Parathyroid adenoma (tissue), 2 donors: ENCODE data around the gene CHST4.

ENCODE experiments used
- H2AFZ ChIP-seq: fragments of 300-600 bp; sonication (generic); one replicate; pipeline ENCODE4 v1.7.0; 2017; ENCODE audit warnings: antibody characterized with exemption, mild to moderate bottlenecking
- H3K27ac ChIP-seq: fragments of 300-600 bp; sonication (generic); one replicate; pipeline ENCODE4 v1.7.0; 2017
- H3K27me3 ChIP-seq: fragments of 300-600 bp; sonication (generic); one replicate; pipeline ENCODE4 v1.7.0; 2017; ENCODE audit warnings: low read length; ENCODE audit not compliant: control insufficient read depth, insufficient read depth
- H3K36me3 ChIP-seq: fragments of 300-600 bp; sonication (generic); one replicate; pipeline ENCODE4 v1.7.0; 2017; ENCODE audit warnings: low read length; ENCODE audit not compliant: control insufficient read depth, insufficient read depth
- H3K4me1 ChIP-seq: fragments of 300-600 bp; sonication (generic); one replicate; pipeline ENCODE4 v1.7.0; 2017; ENCODE audit warnings: control low read depth
- H3K4me2 ChIP-seq: fragments of 300-600 bp; sonication (generic); one replicate; pipeline ENCODE4 v1.7.0; 2017; ENCODE audit warnings: low read length
- H3K4me3 ChIP-seq: fragments of 300-600 bp; sonication (generic); one replicate; pipeline ENCODE4 v1.7.0; 2017; ENCODE audit warnings: low read depth, low read length
- H3K79me2 ChIP-seq: fragments of 300-600 bp; sonication (generic); one replicate; pipeline ENCODE4 v1.7.0; 2017; ENCODE audit warnings: control low read depth
- H3K9ac ChIP-seq: fragments of 300-600 bp; sonication (generic); one replicate; pipeline ENCODE4 v1.7.0; 2017; ENCODE audit warnings: mild to moderate bottlenecking
- H3K9me3 ChIP-seq: fragments of 300-600 bp; sonication (generic); one replicate; pipeline ENCODE4 v1.7.0; 2017; ENCODE audit warnings: low read length; ENCODE audit not compliant: control insufficient read depth
- TF ChIP-seq, protein P1 (sequence below): fragments of 300-600 bp; sonication (generic); IDR thresholded peaks from one replicate; pipeline ENCODE4 v1.7.0; 2017; ENCODE audit warnings: antibody characterized with exemption, mild to moderate bottlenecking
- donor health status: primary hyperparathyroidism.

The CHST4 gene

DNA sequence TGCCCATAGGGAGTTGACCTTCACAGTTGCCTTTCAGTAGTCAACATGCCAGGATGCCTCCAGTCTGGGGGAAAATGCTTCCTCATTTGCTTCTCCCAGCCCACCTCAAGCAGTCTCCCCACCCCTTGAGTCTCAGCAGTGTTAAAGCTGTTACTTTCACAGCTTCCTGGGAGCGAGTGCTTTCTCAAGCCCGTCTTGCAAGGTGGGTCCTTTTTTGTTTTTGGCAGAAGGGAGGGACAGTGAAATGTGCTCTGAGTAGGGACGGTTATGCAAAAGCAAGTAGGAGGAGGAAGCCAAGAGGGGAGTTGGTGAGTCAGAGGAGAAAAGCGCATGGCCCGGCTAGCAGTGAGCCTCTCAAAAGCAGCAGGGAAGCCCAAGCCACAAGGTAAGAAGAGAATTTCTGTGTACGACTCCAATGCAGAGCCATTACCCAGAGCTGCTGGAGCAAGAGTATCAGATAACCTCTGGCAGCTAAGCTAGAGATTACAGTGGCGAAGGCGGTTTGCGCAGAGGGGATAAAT is at the start of gene CHST4:
CHST4 (plus strand) TSS at position 316 of the 521 bp plus-strand sequence. CDS start 10,252 bp downstream, outside the sequence.
- TF ChIP-seq, protein P1, sequence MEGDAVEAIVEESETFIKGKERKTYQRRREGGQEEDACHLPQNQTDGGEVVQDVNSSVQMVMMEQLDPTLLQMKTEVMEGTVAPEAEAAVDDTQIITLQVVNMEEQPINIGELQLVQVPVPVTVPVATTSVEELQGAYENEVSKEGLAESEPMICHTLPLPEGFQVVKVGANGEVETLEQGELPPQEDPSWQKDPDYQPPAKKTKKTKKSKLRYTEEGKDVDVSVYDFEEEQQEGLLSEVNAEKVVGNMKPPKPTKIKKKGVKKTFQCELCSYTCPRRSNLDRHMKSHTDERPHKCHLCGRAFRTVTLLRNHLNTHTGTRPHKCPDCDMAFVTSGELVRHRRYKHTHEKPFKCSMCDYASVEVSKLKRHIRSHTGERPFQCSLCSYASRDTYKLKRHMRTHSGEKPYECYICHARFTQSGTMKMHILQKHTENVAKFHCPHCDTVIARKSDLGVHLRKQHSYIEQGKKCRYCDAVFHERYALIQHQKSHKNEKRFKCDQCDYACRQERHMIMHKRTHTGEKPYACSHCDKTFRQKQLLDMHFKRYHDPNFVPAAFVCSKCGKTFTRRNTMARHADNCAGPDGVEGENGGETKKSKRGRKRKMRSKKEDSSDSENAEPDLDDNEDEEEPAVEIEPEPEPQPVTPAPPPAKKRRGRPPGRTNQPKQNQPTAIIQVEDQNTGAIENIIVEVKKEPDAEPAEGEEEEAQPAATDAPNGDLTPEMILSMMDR: no peak
- Histone ChIP-seq H3K79me2 (peaks cover 3% of the 10 kb centered on the region), H3K36me3 (no peaks in the 10 kb centered on the region), H3K4me1 (peaks cover 8% of the 10 kb centered on the region), H3K27ac (peak within 1 kb of the TSS; percentile 85), H3K9ac (no peak within 1 kb of the TSS), H3K4me3 (no peak within 1 kb of the TSS), H3K4me2 (peak within 1 kb of the TSS; percentile 33), H2AFZ (peak within 1 kb of the TSS; percentile 91), H3K27me3 (no peaks in the 10 kb centered on the region), H3K9me3 (no peaks in the 10 kb centered on the region)

DNA sequence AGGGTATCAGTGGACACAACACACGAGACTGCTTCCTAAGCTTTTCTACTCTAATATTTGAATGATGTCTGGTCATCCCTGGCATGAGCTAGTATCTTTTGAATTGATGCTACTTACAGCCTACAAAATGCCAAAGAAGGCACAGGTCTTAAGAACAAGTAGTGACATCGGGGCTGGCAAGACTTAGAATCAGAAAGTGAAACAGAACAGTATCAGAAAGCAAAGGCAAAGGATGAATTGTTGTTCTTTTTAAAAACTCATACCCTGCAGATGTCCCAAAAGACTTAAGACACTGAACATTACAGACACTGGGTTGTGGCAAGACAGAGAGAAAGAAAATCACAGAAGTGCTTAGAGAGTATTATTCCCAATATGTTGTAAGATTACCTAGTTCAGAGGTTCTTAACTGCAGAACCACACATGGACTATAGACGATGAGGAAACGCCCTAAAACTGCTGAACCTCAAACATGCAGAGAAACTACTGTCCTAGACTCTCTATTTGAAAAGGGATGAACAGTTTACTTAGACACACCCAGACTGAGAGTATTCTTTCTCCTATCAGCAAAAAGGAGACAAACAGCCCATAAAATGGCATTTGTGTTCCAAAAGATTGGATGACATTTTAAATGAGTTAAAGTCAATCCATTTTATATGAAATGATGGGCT is 49.6 kb upstream of the CHST4 start:
- no peak overlapping the region for H3K4me2 ChIP-seq
- H3K27me3 ChIP-seq: no peaks in the 10 kb centered on the region
- no peaks in the 10 kb centered on the region for H3K9me3 ChIP-seq
- H3K36me3 ChIP-seq: no peaks in the 10 kb centered on the region
- H3K4me3 ChIP-seq: no peak overlapping the region
- TF ChIP-seq, protein P1: no peak
- H3K4me1 ChIP-seq: no peaks in the 10 kb centered on the region
- H3K27ac ChIP-seq: no peak overlapping the region
- no peak overlapping the region for H2AFZ ChIP-seq
- no peak overlapping the region for H3K9ac ChIP-seq
- no peaks in the 10 kb centered on the region for H3K79me2 ChIP-seq

DNA sequence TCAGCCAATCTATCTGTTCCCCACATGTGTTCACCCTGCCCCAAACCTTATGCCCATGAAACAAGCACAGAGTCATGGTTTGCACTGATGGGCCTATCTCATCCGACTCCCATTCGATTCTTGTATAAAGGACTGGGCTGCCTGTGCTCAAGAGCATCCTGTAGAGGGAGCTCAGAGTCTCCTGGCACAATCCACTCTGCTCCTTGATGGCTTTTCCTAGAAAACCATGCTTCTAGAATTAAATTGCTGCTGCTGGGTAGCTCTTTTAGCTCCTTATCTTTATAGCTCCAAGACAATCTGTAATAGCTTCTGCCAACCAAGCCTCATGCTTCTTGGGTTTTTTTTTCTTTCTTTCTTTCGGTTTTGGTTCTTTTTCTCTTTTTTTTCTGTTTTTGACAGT is 46.8 kb upstream of the CHST4 start:
- no peaks in the 10 kb centered on the region for H3K36me3 ChIP-seq
- TF ChIP-seq, protein P1: peak; percentile 65
- H3K27ac ChIP-seq: no peak overlapping the region
- no peaks in the 10 kb centered on the region for H3K9me3 ChIP-seq
- H3K4me2 ChIP-seq: no peak overlapping the region
- H2AFZ ChIP-seq: no peak overlapping the region
- H3K4me1 ChIP-seq: no peaks in the 10 kb centered on the region
- no peaks in the 10 kb centered on the region for H3K27me3 ChIP-seq
- no peak overlapping the region for H3K4me3 ChIP-seq
- H3K9ac ChIP-seq: no peak overlapping the region
- no peaks in the 10 kb centered on the region for H3K79me2 ChIP-seq

DNA sequence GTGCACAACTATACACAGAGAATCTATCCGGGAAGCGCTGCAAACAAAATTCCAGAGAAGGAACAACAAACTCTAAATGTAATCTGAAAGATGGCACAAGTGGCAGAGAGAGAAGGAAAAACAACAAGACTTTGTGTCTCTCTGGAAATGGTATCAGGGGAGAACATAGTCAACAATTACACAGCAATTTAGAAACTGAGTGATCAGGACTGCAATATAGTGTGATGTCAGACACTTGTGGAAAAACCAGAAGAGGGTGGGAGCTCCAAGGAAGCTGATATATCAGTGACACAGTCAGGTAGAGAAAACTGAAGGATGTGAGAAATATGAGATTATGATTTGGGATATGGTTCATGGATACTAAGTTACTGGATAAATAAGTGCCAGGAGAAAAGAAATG is 45.3 kb upstream of the CHST4 start:
- H3K4me2 ChIP-seq: no peak overlapping the region
- TF ChIP-seq, protein P1: no peak
- no peaks in the 10 kb centered on the region for H3K4me1 ChIP-seq
- no peak overlapping the region for H2AFZ ChIP-seq
- H3K4me3 ChIP-seq: no peak overlapping the region
- no peak overlapping the region for H3K9ac ChIP-seq
- no peaks in the 10 kb centered on the region for H3K27me3 ChIP-seq
- H3K79me2 ChIP-seq: no peaks in the 10 kb centered on the region
- H3K27ac ChIP-seq: no peak overlapping the region
- H3K9me3 ChIP-seq: no peaks in the 10 kb centered on the region
- no peaks in the 10 kb centered on the region for H3K36me3 ChIP-seq

DNA sequence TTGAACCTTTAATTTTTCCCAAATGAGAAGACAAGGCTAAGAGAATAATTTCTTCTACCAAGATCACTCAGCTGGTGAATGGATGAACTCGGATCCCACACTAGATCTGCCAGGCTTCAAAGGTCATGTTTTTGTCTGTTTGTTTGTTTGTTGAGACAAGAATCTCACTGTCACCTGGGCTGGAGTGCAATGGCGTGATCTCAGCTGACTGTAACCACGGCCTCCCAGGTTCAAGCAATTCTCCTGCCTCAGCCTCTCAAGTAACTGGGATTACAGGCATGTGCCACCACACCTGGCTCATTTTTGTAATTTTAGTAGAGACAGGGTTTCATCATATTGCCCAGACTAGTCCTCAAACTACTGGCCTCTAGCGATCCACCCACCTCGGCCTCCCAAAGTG is 43.7 kb upstream of the CHST4 start:
- TF ChIP-seq, protein P1: no peak
- no peak overlapping the region for H3K4me3 ChIP-seq
- H3K4me1 ChIP-seq: no peaks in the 10 kb centered on the region
- no peak overlapping the region for H3K9ac ChIP-seq
- H3K27ac ChIP-seq: no peak overlapping the region
- H3K36me3 ChIP-seq: no peaks in the 10 kb centered on the region
- no peaks in the 10 kb centered on the region for H3K27me3 ChIP-seq
- H2AFZ ChIP-seq: no peak overlapping the region
- H3K4me2 ChIP-seq: no peak overlapping the region
- no peaks in the 10 kb centered on the region for H3K79me2 ChIP-seq
- H3K9me3 ChIP-seq: no peaks in the 10 kb centered on the region
